ENCODE data around the gene OR10G7.

The OR10G7 gene

DNA sequence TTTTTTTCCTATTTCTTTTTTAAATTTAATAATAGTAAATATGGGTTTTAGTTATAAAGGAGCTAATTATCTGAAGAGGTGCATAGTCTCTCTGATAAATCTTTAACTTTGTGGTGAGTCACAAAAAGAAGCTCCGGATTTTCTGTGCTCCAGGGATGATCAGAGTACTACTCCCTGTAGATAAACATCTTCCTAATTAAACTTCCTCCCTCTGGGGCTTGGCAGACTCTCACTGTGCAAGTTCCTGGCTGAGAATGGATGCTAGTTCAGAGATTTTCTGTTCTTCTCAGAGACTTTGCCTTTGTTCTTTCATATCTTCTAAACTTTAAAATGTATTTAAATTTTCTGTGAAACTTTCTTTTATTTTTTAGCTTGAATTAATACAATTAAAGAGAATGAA, at the start of gene OR10G7:
Gene OR10G7, minus strand, starts transcription at position 72 of the 400 bp plus-strand sequence. CDS start 2,324 bp downstream, outside the sequence.
- DNase-seq, result no peak

- DNase-seq, result no peak
These were observed 45.1 kb upstream of the OR10G7 start for GRCh38 chr11:124085997-124086846.

- no peak for DNase-seq
These were observed 44.5 kb upstream of the OR10G7 start for GRCh38 chr11:124085583-124085982.

DNA sequence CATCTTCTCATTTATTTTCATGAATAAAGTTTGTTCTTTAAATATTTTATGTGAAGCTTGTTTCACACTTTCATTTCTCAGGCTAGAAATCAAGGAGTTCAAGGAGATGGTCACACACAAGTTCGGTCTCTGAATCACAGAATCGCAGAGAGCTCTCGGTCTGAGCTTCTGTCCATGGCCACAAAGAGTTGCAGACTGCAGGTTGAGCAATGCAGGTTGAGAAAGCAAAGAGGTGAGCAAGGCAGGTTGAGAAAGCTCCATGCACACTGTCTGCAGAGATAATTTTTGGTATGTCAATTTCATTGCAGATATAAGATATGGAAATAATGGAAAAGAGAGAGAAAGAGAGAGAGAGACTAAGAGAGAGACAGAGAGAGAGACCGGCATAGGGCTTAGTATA, 41.2 kb upstream of the OR10G7 start:
- no peak for DNase-seq

DNA sequence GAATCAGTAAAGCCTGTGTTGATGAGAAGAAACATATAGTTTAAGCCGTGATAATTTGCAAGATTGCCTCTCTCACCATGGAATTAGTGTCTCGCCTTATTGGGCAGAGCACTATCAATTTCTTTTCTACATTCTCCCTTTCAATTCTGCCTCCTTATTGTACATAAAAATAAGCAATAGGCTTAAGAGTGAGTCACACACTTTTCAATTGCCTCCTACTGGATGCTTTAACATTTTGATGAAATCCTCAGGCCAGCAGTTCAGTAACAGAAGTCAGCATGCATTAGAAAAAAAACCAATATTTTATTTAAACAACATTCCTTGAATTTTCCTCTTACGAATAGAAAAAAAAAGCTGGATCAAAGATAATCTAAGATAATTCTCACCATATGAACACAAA, 40.4 kb upstream of the OR10G7 start:
- no peak for DNase-seq

- DNase-seq, result no peak
These were observed 39.3 kb upstream of the OR10G7 start for GRCh38 chr11:124080327-124081001.

GRCh38 chr11:124079631-124080326, 38.7 kb upstream of the OR10G7 start:
- DNase-seq, result no peak

DNA sequence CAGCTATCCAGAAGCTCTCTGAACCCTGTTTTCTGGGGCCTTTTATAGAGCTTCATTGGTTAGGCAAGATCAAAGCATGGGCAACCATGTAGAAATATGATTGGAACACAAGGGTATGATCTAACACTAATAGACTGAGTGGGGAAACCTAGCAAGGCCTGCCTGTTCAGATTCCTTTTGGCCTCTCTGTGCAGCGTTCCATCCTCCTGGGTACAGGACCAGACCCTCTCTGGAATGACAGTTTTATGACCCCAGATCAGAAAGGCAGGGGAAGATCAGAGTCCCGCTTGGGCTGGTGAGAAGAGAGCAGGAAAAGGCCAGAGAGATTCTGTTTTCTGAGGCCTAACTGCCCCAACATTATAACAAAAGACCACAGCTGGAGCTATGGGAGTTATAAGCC, 37.5 kb upstream of the OR10G7 start:
- DNase-seq, result no peak

DNA sequence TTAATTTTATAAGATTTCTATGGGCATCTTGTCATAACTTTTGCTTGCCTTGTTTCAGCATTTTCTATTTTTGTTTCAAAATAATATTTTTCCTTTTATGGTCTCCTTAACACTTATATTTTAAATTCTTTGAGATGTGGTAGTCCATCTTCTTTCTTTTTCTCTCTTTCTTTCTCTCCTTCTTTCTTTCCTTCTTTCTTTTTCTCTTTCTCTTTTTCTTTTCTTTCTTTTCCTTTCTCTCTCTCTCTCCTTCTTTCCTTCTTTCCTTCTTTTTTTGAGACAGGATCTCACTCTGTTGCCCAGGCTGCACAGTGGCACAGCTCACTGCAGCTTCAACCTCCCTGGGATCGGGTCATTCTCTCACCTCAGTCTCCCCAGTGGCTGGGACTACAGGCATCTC, 36.1 kb upstream of the OR10G7 start:
- no peak for DNase-seq

- no peak for DNase-seq
These were observed 34.9 kb upstream of the OR10G7 start for GRCh38 chr11:124075841-124076651.

GRCh38 chr11:124075492-124075840, 34.3 kb upstream of the OR10G7 start:
- DNase-seq, result no peak

DNA sequence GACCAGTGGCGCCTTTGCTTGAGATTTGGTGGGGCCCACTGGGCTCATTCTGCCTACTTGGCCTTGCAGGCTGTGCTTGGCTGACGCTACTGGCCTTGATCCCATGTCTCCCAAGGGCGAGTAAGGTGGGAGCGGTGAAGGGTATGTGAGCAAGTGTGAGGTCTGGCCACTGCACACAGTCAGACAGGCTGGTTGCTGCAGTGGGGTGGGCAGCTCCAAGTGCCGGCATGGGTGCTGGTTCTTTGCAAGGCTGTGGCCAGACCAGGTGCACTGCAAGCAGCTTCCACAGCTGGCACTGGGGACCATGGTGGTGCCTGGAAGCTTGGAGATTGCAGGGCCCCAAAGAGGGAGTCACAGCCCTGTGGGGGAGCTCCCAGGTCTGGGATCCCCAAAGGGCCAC, 33.4 kb upstream of the OR10G7 start:
- no peak for DNase-seq

DNA sequence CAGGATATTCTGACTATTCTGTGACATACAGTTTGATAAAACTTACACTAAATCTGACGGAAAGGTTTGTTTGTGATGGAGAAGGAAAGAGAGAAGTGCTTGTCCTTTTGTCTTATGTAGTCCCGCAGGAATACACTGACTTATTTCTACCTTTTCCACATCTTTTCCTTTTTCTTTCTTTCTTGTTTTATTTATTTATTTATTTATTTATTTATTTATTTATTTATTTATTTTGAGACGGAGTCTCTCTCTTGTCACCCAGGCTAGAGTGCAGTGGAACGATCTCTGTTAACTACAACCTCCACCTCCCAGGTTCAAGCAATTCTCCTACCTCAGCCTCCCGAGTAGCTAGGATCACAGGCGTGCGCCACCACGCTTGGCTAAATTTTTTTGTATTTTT, 31.0 kb upstream of the OR10G7 start:
- no peak for DNase-seq

DNA sequence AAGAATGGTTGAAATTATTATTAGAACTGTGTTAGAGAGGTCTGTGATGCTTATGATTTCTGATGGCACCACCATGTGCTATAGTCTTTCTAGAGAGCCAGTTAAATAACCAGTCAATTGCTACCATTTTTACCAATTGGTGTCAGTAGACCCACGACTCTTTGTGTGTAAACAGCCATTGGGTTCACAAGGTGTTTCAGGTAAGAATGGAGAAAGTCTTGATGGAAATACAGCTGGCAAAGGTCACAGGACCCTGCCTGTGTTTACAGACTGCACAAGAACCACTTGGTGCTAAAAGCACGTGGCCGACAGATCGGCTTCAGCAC, 30.5 kb upstream of the OR10G7 start:
- no peak for DNase-seq

DNA sequence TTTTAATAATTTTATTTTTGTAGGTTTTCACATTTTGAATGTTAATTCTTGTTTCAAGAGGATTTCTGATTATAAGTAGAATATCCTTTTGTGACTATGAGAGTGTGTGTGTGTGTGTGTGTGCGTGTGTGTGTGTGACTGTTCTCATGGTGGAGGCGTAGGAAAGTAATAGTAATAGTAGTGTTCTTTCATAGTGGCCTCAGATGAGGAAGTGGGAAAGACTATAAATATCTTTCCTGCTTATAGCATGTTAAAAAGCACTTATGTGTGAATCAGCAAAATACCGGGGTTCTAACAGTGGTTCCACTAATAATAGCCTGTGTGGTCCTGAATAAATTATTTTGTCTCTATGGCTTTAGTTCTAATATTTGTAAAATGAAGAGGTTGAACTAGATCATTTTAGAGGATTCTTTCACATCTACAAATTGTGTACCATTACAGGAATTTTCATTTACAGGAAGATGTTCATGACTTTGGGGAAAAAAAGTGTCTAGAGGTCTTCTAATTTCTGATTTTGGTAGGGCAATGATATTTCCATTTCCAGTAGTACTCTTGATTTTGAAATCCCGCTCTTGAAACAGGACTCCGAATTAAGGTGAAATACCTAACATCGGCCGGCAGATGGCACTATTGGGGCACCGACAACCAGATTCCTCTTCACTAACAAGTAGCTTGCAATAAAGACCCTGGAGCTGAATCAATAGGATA, 29.9 kb upstream of the OR10G7 start:
- DNase-seq, result peak; percentile 63

GRCh38 chr11:124069429-124070401, 28.6 kb upstream of the OR10G7 start:
- DNase-seq, result no peak

DNA sequence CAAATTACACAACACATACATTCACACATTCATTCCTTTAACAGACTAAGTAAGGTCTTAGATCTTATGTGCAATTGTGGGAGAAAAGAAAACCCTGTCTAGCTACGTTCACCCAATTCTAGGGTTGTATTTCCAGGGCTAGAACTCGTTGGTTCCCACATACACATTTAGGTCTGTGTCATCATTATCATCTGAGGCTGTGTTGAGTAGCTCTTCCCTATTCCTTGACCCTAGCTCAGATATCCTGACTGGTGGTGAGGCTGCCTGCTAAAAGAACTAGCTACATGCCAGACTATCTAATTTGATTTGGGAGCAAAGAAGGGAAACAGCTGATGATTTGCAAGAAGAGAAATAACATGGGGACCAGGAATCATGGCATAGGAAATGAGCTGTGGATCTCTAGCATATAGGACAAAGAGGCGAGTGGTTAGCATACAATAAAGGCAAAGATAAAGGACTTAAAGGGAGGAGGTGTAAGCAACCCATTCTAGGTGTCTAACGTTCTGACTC, 27.5 kb upstream of the OR10G7 start:
- DNase-seq, result no peak

DNA sequence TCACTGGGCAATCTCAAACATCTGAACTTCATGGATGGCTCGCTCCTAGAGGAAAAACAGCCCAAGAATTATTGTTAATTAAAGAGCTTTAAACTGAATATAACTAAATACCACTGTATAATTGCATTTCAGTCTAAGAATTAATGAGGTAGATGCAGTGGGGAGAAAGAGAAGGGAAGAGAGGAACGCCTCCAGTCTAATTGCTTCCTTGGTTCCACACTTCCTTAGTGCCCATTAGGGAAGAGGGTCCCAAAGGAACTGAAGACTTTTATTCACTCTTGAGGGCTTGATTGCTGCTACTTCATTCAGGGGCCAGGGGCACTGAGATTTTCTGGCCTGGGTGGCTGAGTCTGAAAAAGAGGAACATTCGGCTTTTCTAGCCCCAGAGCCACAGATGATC, 11.8 kb upstream of the OR10G7 start:
- DNase-seq, result no peak

GRCh38 chr11:124050748-124051147, 9.6 kb upstream of the OR10G7 start:
- no peak for DNase-seq

DNA sequence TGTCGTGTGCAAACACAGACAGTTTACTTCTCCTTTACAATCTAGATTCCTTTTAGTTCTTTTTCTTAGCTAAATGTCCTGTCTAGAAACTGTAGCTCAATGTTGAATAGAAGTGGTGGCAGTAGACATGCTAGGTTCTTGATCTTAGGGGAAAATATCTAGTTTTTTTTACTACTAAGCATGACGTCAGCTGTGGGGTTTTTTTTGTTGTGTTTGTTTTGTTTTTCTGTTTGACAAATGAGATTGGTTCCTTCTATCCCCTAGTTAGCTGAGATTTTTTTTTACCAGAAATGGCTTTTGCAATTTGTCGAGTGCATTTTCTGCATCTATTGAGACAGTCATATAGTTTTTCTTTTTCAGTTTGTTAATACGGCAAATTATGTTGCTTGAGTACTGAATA, 2.3 kb upstream of the OR10G7 start:
- no peak for DNase-seq

DNA sequence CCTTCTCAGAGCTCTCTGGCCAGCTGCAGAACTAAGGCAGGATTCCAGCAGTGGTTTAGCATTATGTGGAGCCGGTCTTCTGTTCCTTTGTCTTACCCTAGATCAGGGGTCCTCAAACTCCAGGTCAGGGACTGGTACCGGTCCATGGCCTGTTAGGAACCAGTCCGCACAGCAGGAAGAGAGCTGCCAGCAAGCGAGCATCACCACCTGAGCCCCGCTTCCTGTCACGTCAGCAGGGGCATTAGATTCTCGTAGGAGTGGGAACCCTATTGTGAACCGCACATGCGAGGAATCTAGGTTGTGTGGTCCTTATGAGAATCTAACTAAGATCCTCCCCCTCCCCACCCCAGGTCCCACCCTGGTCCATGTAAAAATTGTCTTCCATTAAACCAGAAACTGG, 1.6 kb downstream of the OR10G7 start:
- no peak for DNase-seq

Data from KG1 (cell line).